Measurements from ENCODE around the gene ST3GAL6.

ST3GAL6 gene

DNA sequence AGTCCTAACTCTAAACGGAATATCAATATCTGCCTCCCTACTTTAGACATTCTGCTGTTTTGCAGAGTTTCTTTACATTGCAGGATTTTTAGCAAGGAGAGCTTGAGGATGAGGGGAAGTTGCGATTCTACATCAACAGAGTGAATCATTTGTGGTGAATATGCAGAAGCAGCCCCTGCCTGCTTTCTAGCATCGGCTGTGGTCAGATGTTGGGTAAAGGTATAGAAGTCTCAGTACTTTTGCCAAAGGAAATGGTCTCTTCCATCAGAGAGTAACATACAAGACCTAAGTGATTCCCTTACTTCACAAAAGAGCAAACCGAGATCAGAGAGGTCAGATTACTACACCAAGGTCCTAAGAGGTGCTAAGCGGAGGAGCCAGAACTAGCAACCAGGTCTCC, 15.2 kb downstream of the ST3GAL6 start:
- peak; percentile 66 to 84 (median 79) for DNase-seq

DNA sequence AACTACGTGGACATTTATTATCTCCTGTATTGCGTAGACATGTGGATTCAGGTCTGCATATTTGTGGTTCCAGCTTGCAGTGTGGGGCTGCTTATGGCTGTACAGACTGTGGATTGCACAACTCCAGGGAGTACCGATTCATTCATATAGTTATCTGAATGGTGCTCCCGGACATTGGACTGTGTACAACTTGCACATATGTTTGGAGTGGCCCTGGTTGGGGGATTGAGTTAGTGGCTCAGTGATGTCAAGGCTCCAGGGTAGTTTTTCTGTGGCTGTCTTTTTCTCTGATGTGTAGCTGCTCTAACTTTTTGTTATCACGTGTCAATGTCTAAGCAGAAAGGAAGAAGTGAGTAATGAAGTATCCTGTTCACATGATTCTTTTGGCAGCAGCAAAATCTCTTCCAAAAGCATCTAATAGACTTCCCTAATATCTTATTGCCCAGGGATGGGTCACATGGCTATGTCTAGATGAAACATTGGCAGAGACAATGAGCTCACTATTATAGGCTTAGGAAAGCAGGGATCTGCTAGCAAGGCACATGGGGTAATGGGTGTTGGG, 15.8 kb downstream of the ST3GAL6 start:
- peak; percentile 80 to 94 (median 90) for DNase-seq

DNA sequence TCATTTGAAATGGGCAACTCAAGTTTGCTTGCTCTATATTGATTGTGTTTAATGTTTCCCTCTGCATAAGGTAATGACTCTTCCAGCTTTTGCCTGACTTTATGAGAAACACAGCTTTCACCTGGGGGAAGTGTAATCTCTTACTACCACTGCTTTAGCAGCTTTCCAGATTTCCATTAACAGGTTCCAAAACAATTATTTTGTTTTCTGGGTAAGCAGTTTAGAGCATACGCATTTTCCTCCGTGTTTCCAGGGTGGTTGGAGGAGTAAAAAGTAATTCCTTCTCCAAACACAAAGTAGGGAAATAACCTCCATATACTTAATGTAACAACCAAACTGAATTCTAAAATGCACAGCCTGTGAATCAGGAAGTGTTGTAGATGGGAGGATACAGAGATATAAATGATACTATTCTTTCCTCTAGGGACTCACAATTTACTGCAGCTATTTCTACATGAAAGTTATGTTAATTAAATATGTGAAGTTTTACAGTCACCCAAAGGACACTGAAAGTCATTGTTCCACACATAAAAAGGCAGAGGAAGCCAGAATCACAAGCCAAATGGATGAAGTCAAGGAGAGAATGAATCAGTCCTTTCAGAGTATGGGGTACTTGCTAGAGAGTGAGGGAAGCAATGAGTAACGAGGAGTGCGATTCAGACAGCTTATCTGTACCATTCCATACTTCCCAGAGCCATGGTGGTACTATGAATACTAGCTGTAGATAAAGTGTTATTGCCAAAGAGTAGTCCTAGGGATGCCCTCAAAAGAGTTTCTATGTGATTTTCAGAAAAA, 16.6 kb downstream of the ST3GAL6 start:
- DNase-seq: peak in 2 of 3 donors; percentile 44 to 58

GRCh38 chr3:98780343-98780742, 17.2 kb downstream of the ST3GAL6 start:
- DNase-seq: peak in 2 of 3 donors; percentile 30 to 36

DNA sequence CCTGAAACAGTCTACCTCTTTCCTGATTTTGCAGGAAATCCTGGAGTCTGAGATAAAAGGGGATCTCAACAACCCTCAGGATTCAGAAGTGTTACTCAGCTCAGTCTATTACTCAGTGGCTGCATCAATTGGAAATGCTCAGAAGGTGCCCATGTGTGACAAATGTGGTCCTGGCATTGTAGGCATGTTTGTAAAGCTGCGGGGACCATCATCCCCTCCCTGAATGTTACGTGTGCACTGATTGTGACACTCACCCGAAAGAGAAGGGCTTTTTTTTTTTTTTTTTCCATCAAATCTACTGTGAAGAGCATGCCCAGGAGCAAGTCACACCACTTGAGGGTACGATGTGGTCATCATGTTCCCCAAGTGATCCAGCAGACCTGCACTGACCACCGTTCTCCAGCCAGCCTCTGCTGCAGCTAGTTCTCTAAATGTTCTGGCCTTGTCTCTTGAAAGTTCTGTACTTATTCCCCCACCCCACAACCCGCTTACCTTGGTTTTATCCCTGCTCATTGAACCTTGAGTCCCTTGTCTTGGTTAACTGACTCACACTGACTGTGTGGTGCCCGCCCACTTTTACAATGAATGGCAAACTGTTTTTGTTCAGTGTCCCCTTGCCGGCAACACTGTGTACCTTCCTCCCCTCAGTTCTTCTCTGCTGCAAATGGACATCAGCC, 19.8 kb downstream of the ST3GAL6 start:
- DNase-seq: no peak

GRCh38 chr3:98784042-98784441, 20.9 kb downstream of the ST3GAL6 start:
- peak; percentile 41 to 58 (median 52) for DNase-seq

DNA sequence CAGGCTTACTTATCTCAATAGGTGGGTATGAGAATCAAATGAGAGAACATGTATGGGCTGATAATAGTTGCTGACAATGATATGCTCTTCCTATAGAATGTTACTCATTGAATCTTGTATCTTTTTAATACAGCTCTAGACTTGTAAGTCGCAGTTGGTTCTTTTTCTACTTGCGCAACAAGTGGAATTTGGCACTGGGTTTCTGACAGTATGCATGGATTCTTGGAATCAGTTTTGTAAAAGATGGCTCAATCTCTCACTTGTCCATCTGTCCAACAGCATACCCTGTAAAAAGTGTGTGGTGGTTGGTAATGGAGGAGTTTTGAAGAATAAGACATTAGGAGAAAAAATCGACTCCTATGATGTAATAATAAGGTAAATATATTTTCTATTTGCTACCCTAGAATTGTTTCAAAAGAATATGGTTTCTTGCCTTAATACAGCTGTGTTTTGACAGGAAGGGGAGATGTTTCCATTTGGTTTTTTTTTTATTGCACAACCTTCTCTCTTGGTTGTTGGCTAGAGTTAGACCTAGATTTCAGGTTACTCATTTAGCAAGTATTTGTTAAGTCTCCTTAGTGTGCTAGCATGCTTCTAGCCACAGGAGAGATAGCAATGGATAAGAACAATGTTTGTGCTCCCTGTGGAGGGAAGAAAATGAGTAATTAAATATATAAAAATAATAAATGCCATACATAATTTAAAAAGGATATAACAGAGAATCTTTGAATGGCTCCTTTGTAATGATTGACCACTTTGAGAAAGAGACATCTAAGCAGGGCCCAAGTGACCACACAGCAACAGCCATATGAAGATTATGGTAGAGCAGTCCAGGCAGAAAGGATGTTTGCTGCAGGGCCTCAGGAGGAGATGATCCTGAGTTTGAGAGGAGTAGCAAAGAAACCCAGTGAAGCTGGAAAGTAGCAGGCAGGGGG, 21.8 kb downstream of the ST3GAL6 start:
- no peak for DNase-seq

DNA sequence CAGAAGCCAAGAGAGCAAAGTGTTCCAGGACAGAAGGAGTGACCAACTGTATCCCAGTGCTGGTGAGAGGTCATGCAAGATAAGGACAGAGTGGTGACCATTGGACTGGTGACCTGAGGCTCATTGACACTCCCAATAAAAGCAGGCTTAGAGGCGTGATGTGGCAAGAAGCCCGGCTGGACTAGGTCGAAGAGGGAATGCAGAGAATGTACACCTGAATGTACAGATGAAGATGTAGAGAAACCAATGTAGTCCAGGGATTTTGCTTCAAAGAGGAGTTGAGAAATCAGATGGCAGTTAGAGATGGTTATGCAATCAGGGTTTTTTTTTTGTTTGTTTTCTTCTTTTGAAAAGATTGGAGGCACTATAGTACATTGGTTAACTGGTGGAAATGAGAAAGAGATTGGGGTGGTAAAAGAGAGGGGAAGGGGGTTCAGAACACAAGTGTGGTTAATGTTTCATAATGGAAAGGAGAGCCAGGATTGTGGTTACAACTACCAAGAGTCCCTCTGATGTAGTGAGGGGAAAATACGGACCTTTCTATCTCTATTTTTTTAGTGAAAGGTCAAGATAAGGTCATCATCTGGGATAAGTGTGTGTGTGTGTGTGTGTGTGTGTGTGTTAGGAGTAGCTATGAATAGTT, 23.3 kb downstream of the ST3GAL6 start:
- peak; percentile 36 to 63 (median 60) for DNase-seq

GRCh38 chr3:98787181-98787580, 24.0 kb downstream of the ST3GAL6 start:
- DNase-seq: no peak

DNA sequence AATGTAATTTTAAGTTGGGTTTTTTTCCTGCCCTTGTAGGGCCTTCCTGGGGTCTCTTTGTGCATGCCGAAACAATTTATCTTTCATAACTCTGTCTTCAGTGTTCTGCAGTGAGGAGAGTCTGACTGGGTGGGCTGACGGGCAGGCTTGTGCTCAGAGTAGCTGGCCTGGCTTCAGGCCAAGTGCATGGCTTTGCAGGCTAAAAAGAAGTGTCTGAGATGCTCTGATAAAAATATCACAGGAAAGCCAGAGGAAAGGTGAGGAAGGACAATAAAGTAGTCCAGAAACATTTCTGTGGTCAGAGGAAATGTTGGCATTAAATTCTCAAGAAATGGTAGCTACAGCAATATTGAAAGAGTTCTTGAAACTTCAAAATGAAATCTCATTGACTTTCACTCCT, 25.5 kb downstream of the ST3GAL6 start:
- no peak for DNase-seq

- DNase-seq: no peak
Observed at GRCh38 chr3:98791341-98792325, 28.5 kb downstream of the ST3GAL6 start.

- no peak for DNase-seq
Observed at GRCh38 chr3:98793971-98794370, 30.8 kb downstream of the ST3GAL6 start.

- no peak for DNase-seq
Observed at GRCh38 chr3:98796334-98796733, 33.2 kb downstream of the ST3GAL6 start.

DNA sequence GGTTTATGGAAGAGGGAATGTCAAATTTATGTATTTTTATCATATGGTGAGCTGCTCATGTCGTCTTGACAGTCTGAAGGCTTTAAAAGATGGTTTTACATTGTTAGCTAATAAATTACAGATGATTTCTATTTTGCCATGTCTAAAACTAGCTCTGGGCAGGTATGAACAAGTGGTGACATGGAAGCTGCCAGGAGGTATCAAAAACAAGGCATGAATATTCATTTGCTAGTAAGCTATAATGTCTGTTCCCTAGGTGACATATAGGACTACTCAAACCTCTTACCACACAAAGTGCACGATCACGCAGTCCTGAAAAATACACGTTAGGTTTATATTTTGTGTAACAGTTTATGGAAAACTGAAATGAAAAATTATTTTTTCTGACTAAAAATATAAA, 34.8 kb downstream of the ST3GAL6 start:
- DNase-seq: no peak

GRCh38 chr3:98798820-98799219, 35.7 kb downstream of the ST3GAL6 start:
- no peak for DNase-seq

DNA sequence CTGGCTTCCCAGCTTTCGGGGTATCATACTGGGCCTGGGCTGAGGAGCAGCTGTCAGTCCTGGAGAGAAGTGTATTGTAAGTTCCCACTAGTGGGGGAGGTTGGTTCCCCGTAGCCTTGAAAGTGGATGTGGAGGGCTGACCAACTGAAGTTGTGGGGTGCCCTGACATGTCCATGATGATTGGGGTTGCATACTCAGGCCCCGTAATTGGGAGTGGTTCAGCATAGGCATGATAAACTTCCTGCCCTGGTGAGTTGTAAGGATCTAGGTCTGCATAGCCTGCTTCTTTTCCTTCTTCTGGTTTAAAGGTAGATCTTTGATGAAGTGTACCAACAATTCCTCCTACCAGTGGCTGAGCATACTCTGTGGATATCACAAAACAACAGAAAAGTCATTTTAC, 36.3 kb downstream of the ST3GAL6 start:
- DNase-seq: no peak

DNA sequence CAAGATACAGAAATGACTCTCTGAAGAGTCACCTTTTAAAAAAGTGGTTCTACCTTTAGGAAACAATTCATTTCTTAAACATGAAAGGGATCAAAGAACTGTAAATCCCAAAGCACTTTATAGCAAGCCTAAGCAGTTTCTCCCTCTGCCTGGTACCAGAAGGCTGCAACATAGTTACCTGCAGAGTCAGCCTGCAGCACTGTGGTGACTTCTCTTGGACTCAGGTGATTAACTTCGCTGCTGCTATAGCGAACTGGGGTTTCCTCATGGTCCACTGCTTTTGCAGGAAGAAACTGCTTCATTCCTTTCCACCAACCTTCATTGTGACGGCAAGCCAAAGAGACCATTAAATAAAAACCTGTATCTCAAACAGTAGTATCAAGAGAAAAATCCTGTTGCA, 37.3 kb downstream of the ST3GAL6 start:
- DNase-seq: no peak

- no peak for DNase-seq
Observed at GRCh38 chr3:98801043-98801747, 38.1 kb downstream of the ST3GAL6 start.

GRCh38 chr3:98805571-98805970, 42.4 kb downstream of the ST3GAL6 start:
- no peak for DNase-seq

- DNase-seq: peak; percentile 57 to 74 (median 69)
Observed at GRCh38 chr3:98806521-98806920, 43.4 kb downstream of the ST3GAL6 start.
